Measurements from ENCODE around the gene HNRNPF. TPM values are rescaled to one million over a fixed set of nuclear protein-coding genes. Genes with fewer than 3 reads are reported as not detected.
"Not testable (repeated sequence)": the region's sequence is repeated elsewhere in the genome, so short reads cannot be mapped to it uniquely, and the experiment has no call there.

Gene HNRNPF, protein sequence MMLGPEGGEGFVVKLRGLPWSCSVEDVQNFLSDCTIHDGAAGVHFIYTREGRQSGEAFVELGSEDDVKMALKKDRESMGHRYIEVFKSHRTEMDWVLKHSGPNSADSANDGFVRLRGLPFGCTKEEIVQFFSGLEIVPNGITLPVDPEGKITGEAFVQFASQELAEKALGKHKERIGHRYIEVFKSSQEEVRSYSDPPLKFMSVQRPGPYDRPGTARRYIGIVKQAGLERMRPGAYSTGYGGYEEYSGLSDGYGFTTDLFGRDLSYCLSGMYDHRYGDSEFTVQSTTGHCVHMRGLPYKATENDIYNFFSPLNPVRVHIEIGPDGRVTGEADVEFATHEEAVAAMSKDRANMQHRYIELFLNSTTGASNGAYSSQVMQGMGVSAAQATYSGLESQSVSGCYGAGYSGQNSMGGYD
- polyA plus RNA-seq (2012; ENCODE audit: insufficient read depth, insufficient read length), result 315 TPM

DNA sequence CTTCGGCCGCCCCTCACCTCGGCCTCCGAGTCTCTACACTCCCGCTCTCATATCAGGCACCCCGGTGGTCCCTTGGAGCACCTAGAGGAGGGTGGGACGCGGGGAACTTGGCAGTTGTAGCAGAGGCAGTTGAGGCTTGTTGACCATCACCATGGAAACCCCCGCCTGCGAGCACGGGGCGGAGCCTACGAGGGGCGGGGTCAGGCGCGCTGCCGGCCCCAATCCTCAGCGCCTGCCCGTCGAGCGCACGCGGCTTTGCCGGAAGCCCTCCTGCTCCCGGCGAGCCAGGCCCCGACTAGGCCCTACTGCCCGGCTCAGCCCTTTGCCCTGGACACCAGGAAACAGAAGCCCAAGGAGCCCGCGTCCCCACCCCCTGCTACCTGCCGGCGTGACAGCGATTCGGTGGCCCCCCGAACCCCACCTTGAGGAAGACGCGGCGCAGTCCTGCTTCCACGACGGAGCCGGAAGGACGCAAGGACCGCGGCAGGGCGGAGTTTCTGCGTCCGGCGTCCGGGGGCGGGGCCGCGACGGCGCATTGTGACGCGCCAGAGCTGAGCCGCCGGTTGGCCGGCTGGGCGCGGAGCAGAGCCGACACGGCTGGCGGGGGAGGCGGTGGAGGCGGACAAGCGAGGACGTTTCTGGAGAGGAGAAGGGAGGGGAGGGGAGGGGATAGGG, at the start of gene HNRNPF:
Gene HNRNPF (minus strand): TSS at position 477 of the 675 bp plus-strand sequence. CDS start 21,302 bp downstream, outside the sequence.
- peak within 1 kb of the TSS; percentile 92 for H3K4me3 ChIP-seq (ENCODE audit: low read length)
- DNase-seq (ENCODE audit: low read depth, low spot score), result peak; percentile 92

DNA sequence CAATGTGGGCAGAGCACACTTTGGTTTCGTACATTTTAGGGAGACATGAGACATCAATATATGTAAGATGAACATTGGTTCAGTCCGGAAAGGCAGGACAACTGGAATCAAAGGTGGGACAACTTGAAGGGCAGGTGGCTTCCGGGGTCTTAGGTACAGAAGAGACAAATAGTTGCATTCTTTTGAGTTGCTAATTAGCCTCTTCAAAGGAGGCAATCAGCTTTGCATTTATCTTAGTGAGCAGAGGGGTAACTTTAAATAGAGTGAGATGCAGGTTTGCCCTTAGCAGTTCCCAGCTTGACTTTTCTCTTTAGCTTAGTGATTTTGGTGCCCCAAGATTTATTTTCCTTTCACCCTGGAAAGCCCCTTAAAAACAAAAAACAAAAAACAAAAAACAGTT, 49.2 kb upstream of the HNRNPF start:
- no peak overlapping the region for H3K4me3 ChIP-seq (ENCODE audit: low read length)
- no peak for DNase-seq (ENCODE audit: low read depth, low spot score)

DNA sequence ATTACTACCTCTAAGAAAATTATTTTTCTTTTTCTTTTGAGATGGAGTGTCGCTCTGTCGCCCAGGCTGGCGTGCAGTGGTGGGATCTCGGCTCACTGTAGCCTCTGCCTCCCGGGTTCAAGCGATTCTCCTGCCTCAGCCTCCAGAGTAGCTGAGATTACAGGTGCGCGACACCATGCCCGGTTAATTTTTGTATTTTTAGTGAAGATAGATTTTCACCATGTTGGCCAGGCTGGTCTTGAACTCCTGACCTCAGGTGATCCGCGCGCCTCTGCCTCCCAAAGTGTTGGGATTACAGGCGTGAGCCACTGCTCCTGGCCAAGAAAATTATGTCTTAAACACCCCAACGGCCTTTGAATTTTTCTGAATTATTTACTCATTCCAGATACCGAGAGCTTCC, 47.6 kb upstream of the HNRNPF start:
- DNase-seq (ENCODE audit: low read depth, low spot score), result not testable (repeated sequence)
- H3K4me3 ChIP-seq (ENCODE audit: low read length), result peak overlapping the region; percentile 94

DNA sequence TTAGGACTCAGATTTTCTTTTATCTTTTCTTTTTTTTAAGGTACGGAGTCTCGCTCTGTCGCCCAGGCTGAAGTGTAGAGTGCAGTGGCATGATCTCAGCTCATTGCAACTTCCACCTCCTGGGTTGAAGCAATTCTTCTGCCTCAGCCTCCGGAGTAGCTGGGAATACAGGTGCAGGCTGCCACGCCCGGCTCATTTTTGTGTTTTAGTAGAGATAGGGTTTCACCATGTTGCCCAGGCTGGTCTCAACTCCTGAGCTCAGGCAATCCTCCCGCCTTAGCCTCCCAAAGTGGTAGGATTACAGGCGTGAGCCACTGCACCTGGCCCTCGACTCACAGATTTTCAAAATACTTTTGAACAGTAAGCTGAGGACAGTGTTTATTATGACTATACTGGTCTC, 45.0 kb upstream of the HNRNPF start:
- peak overlapping the region; percentile 94 for H3K4me3 ChIP-seq (ENCODE audit: low read length)
- not testable (repeated sequence) for DNase-seq (ENCODE audit: low read depth, low spot score)

DNA sequence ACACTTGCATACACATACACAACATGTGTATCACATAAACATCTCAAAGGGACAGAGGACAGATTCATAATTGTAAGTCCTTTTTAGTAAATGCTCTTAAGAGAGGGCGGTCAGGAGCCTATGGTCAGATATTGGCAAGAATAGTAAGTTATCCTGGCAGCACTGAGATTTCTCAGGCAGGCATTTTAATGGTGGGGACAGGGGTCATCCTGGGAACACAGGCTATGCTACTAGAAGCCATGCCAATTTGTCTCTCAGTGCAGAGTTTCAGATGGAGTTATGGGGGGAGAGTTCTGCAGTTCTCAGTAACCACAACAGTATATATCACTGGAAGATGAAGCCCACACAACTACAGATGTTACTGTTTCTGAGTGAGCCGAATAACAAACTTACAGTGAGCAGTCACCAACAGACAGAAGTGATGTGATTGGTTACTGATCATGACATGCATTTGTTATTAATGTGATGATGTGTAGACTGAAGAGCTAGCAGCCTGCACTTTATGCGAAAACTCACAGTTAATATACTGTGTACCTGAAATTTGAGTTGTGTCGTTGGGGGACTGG, 44.4 kb upstream of the HNRNPF start:
- peak; percentile 91 for DNase-seq (ENCODE audit: low read depth, low spot score)
- peak overlapping the region; percentile 22 for H3K4me3 ChIP-seq (ENCODE audit: low read length)

DNA sequence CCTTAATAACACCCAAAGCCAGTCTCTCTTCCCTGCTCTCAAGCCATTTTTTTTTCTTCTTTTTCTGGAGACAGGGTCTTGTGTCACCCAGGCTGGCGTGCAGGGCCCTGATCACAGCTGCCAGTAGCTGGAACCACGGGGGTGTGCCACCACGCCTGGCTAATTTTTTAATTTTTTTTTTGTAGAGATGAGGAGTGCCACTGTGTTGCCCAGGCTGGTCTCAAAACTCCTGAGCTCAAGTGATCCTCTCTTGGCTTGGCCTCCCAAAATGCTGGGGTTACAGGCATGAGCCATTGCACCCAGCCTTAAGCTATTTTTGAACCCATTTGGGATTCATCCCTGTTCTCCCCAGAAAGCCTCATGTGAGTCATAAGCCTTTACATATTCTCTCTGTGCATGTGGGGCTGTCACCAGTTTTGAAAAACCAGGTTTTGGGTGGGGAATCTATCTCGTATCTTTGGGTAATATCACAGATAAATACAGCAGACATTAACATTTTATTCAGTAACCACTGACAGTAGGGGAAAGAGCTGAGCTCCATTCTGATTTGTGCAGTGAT, 43.4 kb upstream of the HNRNPF start:
- no peak for DNase-seq (ENCODE audit: low read depth, low spot score)
- H3K4me3 ChIP-seq (ENCODE audit: low read length), result peak overlapping the region; percentile 15

DNA sequence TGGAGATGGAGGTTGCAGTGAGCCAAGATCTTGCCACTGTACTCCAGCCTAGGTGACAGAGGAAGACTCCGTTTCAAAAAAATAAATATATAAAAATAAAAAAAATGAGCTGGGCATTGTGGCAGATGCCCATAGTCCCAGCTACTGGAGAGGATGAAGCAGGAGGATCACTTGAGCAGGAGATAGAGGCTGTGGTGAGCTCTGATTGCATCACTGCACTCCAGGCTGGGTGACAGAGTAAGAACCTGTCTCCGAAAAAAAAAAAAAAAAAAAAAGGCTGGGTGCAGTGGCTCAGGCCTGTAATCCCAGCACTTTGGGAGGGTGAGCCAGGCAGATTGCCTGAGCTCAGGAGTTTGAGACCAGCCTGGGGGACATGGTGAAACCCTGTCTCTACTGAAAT, 39.8 kb upstream of the HNRNPF start:
- H3K4me3 ChIP-seq (ENCODE audit: low read length), result no peak overlapping the region
- DNase-seq (ENCODE audit: low read depth, low spot score), result no peak

DNA sequence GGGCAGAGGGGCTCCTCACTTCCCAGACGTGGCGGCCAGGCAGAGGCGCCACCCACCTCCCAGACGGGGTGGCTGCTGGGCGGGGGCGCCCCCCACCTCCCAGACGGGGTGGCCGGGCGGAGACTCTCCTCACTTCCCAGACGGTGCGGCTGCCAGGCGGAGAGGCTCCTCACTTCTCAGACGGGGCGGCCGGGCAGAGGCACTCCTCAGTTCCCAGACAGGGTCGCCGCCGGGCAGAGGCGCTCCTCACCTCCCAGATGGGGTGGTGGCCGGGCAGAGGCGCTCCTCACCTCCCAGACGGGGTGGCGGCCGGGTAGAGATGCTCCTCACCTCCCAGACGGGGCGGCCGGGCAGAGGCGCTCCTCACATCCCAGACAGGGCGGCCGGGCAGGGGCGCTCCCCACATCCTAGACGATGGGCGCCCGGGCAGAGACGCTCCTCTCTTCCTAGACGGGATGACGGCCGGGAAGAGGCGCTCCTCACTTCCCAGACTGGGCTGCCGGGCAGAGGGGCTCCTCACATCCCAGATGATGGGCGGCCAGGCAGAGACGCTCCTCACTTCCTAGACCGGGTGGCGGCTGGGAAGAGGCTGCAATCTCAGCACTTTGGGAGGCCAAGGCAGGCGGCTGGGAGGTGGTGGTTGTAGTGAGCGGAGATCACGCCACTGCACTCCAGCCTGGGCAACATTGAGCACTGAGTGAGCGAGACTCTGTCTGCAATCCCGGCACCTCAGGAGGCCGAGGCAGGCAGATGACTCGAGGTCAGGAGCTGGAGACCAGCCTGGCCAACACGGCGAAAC, 37.4 kb upstream of the HNRNPF start:
- not testable (repeated sequence) for DNase-seq (ENCODE audit: low read depth, low spot score); H3K4me3 ChIP-seq (ENCODE audit: low read length)

DNA sequence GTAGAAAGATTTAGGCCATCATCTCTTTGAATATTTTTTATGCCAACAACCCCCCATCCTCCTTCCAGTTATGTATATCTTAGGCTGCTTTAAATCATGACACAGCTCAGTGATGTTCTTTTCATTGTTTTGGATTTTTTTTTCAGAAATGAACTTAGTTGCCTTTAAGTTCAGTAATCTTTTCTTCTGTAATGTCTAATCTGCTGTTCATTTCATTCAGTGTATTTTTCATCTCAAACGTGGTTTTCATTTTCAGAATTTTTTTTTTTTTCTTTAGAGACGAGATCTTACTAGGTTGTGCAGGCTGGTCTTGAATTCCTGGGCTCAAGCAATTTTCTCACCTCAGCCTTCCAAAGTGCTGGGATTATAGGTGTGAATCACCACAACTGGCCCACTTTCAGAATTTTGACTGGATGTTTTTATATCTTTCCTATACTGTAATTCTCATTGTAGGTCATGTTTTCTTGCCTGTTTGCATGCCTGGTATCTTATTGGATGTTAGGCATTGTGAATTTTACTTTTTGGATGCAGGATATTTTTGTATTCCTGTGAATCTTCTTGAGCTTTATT, 36.0 kb upstream of the HNRNPF start:
- no peak overlapping the region for H3K4me3 ChIP-seq (ENCODE audit: low read length)
- no peak for DNase-seq (ENCODE audit: low read depth, low spot score)

DNA sequence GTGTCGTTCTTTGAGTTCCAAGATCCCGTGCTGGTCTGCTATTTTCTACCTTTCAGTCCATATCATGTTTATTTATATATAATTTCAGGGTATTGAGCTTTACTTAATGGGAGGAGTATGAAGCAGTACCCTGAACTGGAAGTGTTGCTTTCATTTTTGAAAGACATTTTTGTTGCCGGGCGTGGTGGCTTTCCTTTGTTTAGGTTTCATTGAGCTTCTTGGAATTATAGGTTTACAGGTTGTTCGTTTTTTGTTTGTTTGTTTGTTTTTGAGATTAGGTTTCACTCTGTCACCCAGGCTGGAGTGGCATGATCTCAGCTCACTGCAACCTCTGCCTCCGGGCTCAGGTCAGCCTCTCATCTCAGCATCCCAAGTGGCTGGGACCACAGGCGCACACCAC, 35.3 kb upstream of the HNRNPF start:
- DNase-seq (ENCODE audit: low read depth, low spot score), result no peak
- H3K4me3 ChIP-seq (ENCODE audit: low read length), result no peak overlapping the region

DNA sequence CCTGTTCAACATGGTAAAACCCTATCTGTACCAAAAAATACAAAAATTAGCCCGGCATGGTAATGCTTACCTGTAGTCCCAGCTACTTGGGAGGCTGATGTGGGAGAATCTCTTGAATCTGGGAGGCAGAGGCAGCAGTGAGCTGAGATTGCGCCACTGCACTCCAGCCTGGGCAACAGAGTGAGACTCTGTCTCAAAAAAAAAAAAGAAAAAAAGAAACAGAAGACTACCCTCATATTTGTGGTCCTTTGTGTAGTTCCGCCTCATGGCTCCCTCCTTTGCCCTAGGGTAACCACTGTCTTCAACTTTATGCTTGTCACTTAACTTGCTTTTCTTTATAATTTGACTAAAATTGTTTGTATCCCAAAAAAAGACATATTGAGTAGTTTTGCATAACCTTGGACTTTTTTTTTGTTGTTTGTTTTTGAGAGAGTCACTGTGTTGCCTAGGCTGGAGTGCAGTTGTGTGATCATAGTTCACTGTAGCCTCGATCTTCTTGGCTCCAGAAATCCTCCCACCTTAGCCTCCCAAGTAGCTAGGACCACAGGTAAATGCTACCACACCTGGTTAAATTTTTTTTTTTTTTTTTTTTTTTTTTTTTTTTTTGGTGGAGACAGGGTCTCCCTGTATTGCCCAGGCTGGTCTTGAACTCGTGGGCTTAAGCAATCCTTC, 31.6 kb upstream of the HNRNPF start:
- no peak overlapping the region for H3K4me3 ChIP-seq (ENCODE audit: low read length)
- no peak for DNase-seq (ENCODE audit: low read depth, low spot score)

DNA sequence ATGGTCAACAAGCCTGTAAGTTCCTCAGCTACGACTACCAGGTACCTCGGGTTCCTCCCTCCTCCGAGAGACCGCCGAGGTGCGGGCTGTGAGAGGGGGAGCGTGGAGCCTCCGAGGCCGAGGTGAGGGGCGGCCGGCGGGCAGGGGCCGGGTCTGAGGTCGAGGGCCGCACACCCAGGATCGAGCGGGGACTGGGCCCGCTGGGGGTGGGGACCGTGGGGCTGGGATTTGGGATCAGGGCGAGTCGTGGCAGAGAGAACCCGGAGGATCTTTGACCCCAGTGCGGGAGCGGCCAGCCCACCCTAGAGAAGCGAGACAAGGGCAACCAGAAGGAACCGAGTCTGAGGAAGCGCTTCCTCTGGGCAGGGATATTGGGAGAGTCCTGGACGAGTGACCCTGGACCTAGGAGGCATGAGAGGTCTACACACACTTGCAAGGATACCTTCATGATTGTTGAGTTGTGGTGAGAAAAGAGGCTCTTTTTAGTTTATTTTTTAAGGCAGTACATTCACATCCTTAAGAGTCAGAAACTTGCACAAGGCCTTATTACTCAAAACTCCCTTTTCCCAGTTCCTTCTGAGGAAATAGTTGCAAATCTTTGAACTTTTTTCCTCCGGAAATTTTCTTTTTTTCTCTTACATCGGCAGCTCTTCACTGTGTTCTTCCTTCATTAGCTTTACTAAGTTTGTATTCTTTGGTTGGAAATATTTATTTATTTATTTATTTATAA, 28.3 kb upstream of the HNRNPF start:
- H3K4me3 ChIP-seq (ENCODE audit: low read length), result peak overlapping the region; percentile 89
- DNase-seq (ENCODE audit: low read depth, low spot score), result no peak

DNA sequence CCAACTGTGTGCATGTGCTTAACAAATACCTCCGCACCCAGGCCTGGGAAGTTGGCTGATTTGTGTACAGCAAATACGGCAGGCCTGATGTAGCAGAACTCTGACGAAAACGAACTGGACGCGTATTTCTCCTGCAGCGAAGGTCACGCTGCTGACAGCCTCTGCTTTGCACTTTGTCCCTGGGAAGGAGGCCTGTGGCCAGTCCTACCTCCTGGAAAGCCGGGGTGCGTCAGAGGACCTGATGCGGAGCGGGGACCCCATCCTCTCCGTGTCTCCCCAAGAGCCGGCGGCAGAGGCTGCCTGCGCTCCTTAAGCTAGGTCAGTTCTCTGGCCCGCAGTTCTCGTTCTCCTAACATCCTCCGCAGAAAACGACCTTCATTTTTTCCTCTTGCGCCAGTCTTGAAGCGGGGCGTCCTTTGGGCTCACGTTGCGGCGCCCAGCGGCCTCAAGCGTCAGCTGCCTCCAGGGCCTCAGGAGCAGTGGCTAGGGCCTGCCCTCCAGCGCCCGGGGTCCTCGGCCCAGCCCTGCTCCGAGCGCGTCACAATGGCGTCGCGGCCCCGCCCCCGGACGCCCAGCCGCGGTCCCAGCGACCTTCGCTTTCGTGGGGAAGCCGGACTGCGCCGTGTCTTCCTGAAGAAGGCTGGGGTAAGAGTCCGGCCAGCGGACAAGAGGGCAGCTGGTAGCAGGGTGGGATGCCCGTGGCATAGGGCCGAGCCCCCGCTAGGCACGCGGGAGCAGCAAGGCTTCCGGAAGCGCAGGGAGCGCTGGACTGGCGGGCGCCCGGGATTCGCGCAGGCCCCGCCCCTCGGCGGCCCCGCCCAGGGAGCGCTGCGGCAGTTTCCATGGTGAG, 27.5 kb upstream of the HNRNPF start, which contains the start of gene ZNF487:
Gene ZNF487 (plus strand): TSS at position 821 of the 850 bp plus-strand sequence. CDS start 38,703 bp downstream, outside the sequence.
- DNase-seq (ENCODE audit: low read depth, low spot score), result peak; percentile 69
- H3K4me3 ChIP-seq (ENCODE audit: low read length), result peak within 1 kb of the TSS; percentile 89

DNA sequence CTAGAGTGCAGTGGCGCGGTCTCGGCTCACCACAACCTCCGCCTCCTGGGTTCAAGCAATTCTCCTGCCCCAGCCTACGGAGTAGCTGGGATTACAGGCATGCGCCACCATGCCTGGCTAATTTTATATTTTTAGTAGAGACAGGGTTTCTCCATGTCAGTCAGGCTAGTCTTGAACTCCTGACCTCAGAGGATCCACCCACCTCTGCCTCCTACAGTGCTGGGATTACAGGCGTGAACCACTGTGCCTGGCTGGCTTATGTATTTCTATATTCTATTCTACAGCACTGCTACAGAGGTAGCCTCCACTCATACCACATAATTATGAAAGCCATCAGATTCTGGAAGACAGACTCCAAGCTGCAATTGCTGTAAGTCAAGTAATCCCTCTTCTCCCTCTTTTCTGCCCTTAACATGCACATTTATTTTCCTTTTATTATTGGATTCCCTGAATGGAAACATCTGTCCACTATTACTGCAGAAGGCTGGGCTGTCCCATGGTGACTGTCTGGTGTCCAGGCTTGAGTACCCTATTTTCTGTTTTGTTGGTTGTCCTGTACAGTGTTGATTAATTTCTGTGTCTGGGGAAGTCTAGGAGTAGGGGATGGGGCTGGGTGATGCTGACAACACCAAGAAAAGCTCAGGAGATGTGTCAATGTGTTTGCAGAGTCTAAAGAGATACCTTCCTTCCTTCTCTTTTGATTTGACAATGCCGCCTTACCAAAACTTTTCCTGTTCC, 22.1 kb upstream of the HNRNPF start:
- no peak overlapping the region for H3K4me3 ChIP-seq (ENCODE audit: low read length)
- no peak for DNase-seq (ENCODE audit: low read depth, low spot score)

DNA sequence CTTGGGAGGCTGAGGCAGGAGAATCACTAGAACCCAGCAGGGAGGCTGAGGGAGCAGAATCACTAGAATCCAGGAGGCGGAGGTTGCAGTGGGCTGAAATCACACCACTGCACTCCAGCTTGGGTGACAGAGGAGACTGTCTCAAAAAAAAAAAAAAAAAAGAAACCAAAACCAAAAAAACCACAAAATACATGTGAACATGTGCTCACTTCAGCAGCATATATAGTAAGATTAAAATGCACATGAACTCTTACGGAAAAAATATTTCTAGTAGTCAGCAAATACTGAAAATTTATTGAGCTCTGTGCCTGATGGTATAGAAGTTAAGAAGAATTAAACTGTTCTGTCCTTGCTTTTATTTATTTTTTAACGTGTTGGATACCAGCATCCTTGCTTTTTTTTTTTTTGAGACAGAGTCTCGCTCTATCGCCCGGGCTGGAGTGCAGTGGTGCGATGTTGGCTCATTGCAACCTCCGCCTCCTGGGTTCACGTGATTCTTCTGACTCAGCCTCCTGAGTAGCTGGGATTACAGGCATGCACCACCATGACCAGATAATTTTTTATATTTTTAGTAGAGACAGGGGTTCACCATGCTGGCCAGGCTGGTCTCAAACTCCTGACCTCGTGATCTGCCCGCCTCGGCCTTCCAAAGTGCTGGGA, 18.3 kb upstream of the HNRNPF start:
- DNase-seq (ENCODE audit: low read depth, low spot score), result no peak
- no peak overlapping the region for H3K4me3 ChIP-seq (ENCODE audit: low read length)
